T follicular helper cell (primary cell): ENCODE results near the gene SGIP1.

Experiments used
- DNase-seq: peaks from one replicate; pipeline ENCODE4 v3.0.0-alpha.2; 2020; ENCODE audit warnings: low read depth

SGIP1 gene

DNA sequence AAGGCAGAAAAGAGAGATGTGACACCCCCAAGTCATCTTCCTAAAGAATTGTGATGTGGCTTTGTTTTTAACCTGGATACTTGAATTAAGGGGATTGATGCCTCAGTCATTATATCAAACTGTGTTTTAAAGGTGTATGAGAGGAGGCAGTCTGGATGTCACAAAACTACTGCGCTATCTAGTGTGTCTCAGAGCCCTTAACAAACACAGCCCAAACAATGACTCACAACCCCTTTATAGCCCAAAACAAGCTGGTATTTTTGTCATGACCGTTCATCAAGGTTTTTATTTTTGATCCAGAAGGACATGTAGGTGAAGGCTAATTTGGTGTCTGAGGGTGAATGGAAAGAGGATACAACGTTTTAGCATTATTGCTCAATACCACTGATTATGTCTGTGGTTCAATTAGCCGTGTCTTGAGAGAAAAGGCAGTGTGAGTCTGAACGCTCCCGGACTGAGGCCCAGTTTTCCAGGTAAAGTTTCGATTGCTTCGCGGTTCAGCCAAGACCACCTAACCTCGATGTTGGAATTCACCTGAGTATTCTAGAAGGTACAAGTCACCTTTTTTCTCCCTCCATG lies 71.6 kb downstream of the SGIP1 start:
- DNase-seq = no peak

- DNase-seq = no peak
These were observed 72.6 kb downstream of the SGIP1 start for GRCh38 chr1:66606362-66607065.

GRCh38 chr1:66607458-66607857 lies 73.5 kb downstream of the SGIP1 start:
- no peak for DNase-seq

- DNase-seq = no peak
These were observed 79.2 kb downstream of the SGIP1 start for GRCh38 chr1:66613187-66613586.

DNA sequence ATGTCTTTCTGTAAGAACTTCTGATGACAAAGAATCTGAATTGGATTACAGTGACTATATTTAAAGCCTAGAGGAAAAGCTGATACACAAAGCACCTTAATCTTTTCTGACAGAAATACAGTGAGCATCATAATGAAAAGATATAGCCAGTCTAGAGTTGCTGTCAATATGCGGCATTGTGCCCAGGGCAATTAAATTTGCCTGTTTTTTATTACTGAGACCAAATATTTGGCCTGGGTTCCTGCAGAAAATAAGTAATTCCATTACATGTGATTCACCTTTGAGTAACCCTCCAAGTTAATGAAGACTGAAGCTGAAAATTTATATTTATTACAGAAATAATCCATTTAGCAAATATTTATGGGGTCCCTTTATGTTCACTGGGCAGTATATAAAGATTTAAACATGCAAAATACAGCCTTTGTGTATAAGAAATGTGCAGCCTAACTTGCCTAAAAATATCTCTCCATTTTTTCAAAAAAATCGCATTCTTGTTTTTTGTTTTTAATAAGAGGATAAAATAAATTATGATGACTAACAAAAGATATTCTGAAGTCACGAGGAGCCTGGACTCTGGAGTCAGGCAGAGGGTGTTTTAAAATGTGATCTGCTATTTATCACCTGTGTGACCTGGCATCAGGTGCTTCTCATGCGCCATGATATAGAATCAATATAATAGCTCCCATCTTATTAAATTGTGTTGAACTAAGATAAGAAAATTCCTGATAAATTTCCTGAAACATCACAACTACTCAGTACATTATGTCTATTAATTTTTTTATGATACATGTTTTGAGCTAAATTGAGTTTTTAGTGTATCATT lies 83.6 kb downstream of the SGIP1 start:
- DNase-seq = no peak

GRCh38 chr1:66618390-66618789 lies 84.4 kb downstream of the SGIP1 start:
- DNase-seq = no peak

DNA sequence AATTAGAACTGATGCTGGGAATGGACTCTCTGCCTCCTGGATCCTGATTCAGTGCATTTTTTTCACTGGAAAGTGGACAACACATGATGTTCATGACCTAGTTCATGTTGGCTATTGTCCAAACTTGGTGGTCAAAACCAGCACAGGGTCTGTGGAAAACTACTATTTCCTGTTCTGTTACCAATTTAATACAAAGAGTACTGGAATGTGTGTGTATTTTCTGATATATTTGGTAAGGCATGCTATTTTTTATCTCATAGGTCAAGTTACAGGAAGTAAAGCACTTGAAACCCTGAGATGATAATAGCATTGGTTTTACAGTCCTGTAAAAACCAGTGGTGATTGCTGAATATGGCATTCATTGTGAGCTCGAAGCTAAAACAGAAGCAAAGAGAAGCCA lies 89.9 kb downstream of the SGIP1 start:
- no peak for DNase-seq

DNA sequence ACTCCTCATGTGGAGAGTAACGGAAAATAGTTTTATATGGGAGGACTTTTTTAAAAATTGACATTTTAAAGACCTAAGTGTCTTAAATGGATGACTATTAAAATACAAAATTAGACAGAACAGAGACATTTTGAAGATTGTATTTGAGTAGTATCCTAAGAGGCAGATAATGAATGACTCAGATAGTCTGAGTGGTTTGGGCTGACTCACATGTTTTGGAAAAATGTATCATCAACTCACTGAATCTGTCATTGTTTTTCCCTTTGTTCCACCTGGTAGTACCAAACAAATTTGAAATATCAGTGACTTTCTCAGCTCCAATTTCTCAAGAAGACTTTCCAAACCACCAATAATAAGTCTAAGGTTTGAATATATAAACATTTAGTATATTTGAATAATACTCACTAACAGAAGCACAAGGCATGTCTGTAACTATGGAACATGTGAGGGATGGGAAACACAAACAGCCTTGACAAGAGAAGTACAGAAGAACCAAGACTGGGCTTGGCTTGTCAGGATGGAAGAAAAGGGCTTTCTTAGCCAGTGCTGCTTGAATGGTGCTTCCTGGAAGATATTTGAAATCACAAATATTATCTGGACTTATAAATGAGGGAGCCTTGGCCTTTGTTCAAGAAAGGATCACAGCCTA lies 90.6 kb downstream of the SGIP1 start:
- DNase-seq = no peak

DNA sequence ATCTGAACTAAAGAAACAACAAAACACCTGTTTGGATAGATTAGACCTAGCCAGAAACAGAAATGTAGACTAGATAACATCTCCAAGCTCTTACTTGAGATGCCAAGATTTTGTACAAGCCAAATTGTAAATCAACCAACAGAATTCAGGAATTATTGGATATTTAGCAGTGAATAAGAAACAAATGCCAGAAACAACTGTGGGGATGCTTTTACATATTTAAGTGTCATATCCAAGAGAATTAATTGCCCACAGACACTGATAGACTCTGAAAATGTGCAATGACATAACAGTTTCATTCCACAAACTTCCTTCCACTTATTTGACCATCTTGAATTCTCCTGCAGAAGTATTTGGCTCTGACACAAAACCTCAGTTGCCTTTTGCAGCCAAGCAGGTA lies 92.3 kb downstream of the SGIP1 start:
- DNase-seq = no peak

- DNase-seq = no peak
These were observed 95.0 kb downstream of the SGIP1 start for GRCh38 chr1:66628926-66629325.

- DNase-seq = no peak
These were observed 99.2 kb downstream of the SGIP1 start for GRCh38 chr1:66633159-66633558.

DNA sequence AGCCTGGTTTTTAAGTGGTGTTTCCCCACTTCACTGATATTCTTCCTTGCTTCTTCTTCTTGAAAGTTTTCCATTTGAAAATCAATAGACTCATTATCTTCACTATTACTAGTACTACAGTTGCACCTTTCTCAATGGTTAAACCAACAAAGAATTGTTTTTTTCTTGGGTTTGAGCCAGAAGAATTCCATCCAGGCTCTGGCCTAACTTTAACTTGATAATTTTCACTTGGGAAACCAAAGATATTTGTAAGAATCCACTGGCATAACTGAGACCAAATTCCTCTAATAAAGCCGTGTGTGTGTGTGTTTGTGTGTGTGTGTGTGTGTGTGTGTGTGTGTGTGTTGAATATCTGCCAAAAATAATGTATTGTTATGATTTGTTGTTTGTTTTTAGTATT lies 103.2 kb downstream of the SGIP1 start:
- DNase-seq = no peak

GRCh38 chr1:66641891-66642473 lies 108.0 kb downstream of the SGIP1 start:
- no peak for DNase-seq

DNA sequence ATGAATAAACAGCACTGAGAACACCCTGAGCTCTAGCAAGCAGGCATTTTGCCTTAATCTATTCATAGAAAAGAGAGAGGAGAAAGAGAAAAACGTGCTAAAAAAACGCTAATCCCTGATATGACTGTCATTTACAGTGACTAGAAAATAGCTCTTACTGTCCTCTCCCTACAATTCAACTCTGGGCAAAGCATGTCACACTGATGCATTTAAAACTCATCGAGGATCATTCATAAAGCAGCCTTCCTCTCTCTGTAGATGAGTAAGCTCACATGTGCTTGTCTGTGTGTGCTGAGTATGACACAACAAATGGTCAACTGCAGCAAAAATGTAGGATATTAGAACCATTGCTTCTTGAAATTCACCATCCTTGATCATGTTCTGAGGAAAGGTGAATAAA lies 109.0 kb downstream of the SGIP1 start:
- no peak for DNase-seq

- DNase-seq = no peak
These were observed 110.4 kb downstream of the SGIP1 start for GRCh38 chr1:66644331-66644730.

DNA sequence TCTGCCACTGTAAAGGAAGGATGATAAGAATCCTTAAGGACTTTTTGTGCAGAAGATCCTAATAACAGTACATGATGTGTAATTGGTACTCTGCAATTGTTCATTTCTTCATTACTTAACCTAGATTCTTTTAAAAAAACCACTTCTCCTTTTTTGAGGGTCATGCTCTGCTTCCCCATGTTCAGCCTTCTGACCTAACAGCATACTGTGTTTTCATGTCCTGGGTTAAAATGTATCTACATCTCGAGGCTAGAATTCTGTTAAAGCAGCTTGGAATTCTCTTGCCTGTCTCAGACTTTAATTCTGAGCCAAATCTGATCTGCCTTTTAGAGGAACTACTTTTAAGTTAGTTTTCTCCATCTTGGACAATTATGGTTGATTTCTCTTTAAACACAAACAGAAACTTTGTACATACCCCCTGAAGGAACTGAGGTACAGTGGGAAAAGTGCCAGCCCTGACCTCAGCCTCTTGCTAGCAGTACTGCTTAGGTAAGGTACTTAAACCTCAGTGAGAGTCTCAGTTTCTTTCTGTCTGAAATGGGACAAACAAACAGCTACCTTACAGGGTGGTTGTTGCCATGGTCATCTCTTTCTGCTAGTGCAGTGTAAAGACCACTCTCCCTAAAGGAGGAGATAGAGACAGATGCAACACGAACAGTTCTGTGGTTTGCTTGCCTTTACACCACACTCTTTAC lies 115.1 kb downstream of the SGIP1 start:
- no peak for DNase-seq

- no peak for DNase-seq
These were observed 118.6 kb downstream of the SGIP1 start for GRCh38 chr1:66652556-66652955.

DNA sequence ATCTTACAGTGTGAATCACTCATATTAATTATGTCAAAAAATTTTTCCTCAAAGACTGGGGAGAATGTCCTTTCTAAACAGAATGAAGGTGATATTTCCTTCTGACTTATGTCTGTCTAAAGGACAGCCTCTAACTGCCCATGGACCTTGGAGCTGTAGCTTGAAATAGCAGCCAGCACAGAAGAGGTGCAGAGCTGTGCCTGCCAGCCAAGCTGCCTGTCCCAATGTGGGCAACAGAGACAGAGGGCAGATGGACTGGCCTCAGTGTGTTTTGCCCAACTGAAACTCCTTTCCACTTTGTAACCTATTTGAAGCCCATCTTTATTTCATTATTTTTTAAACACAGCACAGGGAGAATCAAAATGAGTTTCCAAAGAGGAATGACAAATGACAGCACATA lies 120.7 kb downstream of the SGIP1 start:
- no peak for DNase-seq

- no peak for DNase-seq
These were observed 137.5 kb downstream of the SGIP1 start for GRCh38 chr1:66671455-66671854.

DNA sequence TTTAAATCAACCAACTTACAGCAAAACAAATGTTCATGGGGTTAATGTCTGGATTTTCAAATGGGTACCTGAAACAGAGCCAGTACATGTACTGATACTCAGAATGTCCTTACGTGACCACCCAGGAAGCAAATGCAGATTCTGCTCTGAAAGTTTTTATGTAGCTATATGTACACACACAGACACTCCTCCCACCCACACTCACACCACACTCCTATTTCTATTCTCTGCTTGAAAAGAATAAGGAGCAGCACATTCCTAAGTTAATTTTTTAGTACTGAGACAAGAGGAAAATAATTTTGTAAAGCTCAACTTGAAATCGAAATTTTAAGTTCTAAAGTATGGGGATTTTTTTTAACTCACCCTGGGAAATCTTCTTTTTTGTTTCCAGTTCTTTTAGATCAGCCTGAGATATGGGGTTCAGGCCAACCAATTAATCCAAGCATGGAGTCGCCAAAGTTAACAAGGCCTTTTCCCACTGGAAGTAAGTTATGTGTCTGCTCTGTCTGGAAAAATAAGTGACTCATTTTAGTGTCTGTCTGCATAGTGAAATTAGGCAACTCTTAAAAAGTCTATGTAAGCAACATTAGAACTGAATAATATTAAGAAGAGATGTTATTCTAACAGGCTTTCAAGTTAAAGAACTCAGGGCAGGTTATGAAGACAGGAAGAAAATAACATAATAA lies 142.8 kb downstream of the SGIP1 start:
- DNase-seq = no peak

DNA sequence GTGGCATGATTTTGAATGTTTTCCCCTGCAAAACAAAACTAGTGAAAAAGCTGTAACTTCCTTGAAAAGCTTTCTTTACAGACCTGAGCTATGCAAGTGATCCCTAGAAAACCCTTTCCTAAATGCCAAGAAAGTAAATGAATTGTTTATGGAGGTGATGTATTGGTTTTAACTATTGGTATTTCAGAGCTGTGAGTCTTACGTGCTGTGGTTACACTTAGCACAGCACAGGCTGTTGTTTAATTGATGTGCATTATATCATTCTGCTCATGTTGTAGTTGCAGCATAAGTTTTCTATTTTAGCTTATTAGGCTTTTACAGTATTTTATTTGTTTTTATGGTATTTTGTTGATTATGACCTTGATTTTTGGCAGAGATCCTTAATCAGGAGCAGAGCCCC lies 144.2 kb downstream of the SGIP1 start:
- DNase-seq = no peak
